Stimulated activated CD4-positive, alpha-beta T cell treated with anti-CD3 and anti-CD28 coated beads, TNF-alpha, amount 100 ng/mL, for 24 hours (primary cell): ENCODE measurements around the gene RNF150.

Experiments
- DNase-seq, 3 experiments: peaks; one replicate each; pipeline ENCODE4 v3.0.0-alpha.2; 2020; ENCODE audit warnings: low read depth in 3 of 3

RNF150 gene

GRCh38 chr4:141132072-141132708 lies 1.1 kb downstream of the RNF150 start:
- peak in 1 of 3 experiments; percentile 1 for DNase-seq

GRCh38 chr4:141131723-141132071 lies 1.6 kb downstream of the RNF150 start:
- DNase-seq: no peak

GRCh38 chr4:141130947-141131605 lies 2.2 kb downstream of the RNF150 start:
- no peak for DNase-seq

- DNase-seq: no peak
Measured at GRCh38 chr4:141127884-141128283, 5.4 kb downstream of the RNF150 start.

GRCh38 chr4:141126769-141127168 lies 6.5 kb downstream of the RNF150 start:
- no peak for DNase-seq

- no peak for DNase-seq
Measured at GRCh38 chr4:141124224-141124623, 9.0 kb downstream of the RNF150 start.

- DNase-seq: no peak
Measured at GRCh38 chr4:141121768-141122454, 11.4 kb downstream of the RNF150 start.

- no peak for DNase-seq
Measured at GRCh38 chr4:141121101-141121500, 12.2 kb downstream of the RNF150 start.

GRCh38 chr4:141120036-141120593 lies 13.2 kb downstream of the RNF150 start:
- no peak for DNase-seq

- no peak for DNase-seq
Measured at GRCh38 chr4:141119071-141119470, 14.2 kb downstream of the RNF150 start.

GRCh38 chr4:141118381-141118780 lies 14.9 kb downstream of the RNF150 start:
- no peak for DNase-seq

- DNase-seq: no peak
Measured at GRCh38 chr4:141117935-141118334, 15.3 kb downstream of the RNF150 start.

GRCh38 chr4:141109983-141110382 lies 23.3 kb downstream of the RNF150 start:
- DNase-seq: no peak

GRCh38 chr4:141107927-141108326 lies 25.3 kb downstream of the RNF150 start:
- DNase-seq: no peak

GRCh38 chr4:141102367-141102766 lies 30.9 kb downstream of the RNF150 start:
- DNase-seq: no peak

GRCh38 chr4:141101511-141101910 lies 31.8 kb downstream of the RNF150 start:
- DNase-seq: no peak

GRCh38 chr4:141099326-141099725 lies 33.9 kb downstream of the RNF150 start:
- no peak for DNase-seq

- no peak for DNase-seq
Measured at GRCh38 chr4:141098163-141098562, 35.1 kb downstream of the RNF150 start.

GRCh38 chr4:141090473-141090872 lies 42.8 kb downstream of the RNF150 start:
- DNase-seq: no peak

GRCh38 chr4:141081921-141082395 lies 51.3 kb downstream of the RNF150 start:
- DNase-seq: no peak

- DNase-seq: no peak
Measured at GRCh38 chr4:141080668-141081067, 52.6 kb downstream of the RNF150 start.

- no peak for DNase-seq
Measured at GRCh38 chr4:141079393-141079930, 53.8 kb downstream of the RNF150 start.
